Mononuclear cell (primary cell): Measurements from ENCODE around the gene MRPS6. TPM values are rescaled to one million over a fixed set of nuclear protein-coding genes. Genes with fewer than 3 reads are reported as not detected.

Experiments used
- H3K27me3 ChIP-seq: 2 replicates; pipeline ENCODE4 v1.6.0; 2011; ENCODE audit warnings: low read length, control low read depth; ENCODE audit not compliant: insufficient read depth
- H3K4me1 ChIP-seq: 2 replicates; pipeline ENCODE4 v1.5.1; 2011; ENCODE audit warnings: mild to moderate bottlenecking, low read length, control low read depth; ENCODE audit not compliant: insufficient read depth
- H3K4me3 ChIP-seq: 2 replicates; pipeline ENCODE4 v1.5.1; 2011; ENCODE audit warnings: mild to moderate bottlenecking, low read length, moderate library complexity
- H3K9me3 ChIP-seq: 2 replicates; pipeline ENCODE4 v1.5.1; 2011; ENCODE audit warnings: low read depth, mild to moderate bottlenecking, control low read depth, low read length
- total RNA-seq: library from RNA; depleted of rRNA; stranded (reverse); fragments of >200 nt; gene quantifications from one replicate; pipeline ENCODE4 v1.2.3, GENCODE V29; 2012

Gene MRPS6
- total RNA-seq, 1 donor: 5.4 TPM

DNA sequence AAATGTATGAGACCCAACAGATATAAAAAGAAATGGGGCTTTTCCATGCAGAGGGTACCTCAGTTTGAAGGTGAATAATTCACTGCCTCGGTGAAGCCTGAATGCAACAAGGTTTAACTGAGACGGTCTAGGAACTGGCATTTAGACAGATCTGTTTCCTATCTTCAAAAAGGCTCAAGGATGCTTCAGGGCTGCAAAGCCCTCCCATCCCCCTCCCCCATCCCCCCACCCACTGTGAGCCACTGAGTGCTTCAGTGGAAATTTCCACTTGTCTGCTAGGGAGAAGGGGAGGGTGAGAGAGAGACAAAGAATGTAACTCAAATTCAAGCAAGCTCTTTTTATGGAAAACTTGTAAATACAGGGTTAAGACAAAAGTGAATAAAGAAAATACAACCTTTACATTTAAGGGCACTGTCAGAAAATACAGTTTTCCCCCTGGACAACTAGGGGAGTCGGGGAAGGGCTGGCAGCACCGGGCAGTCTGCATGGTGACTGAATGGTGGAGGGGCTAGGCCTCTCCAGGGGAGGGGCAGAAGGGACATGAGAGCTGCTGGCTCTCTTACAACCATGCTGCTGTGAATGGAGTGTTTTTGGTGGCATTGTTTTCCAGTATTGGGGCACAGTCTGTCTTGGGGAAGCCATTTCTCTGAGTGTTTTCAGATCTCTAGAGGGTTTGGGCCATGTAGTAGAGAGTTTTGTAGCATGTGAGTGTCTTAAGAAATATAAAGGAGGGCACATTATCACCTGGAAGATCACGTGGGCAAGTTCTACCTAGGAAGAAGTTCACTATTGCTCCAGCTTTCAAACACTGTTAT is 56.7 kb downstream of the MRPS6 start:
- no peak overlapping the region for H3K4me3 ChIP-seq
- peaks cover 48% of the 10 kb centered on the region for H3K4me1 ChIP-seq
- H3K27me3 ChIP-seq: no peaks in the 10 kb centered on the region
- no peaks in the 10 kb centered on the region for H3K9me3 ChIP-seq

DNA sequence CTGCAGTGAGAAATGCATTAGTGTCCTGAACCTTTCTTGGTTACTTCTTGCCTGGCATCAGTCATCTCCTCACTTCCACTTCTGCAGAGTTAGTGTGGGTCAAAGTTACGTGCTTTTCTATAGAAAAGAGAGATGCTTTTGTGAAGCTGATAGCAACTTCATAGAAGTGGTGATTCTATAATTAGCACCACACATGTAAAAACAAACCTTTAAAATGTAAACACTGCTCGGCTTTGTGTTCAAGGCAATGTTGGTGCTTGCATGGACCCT is 57.3 kb downstream of the MRPS6 start:
- Histone ChIP-seq H3K4me1 (peaks cover 48% of the 10 kb centered on the region), H3K27me3 (no peaks in the 10 kb centered on the region), H3K9me3 (no peaks in the 10 kb centered on the region), H3K4me3 (no peak overlapping the region)

DNA sequence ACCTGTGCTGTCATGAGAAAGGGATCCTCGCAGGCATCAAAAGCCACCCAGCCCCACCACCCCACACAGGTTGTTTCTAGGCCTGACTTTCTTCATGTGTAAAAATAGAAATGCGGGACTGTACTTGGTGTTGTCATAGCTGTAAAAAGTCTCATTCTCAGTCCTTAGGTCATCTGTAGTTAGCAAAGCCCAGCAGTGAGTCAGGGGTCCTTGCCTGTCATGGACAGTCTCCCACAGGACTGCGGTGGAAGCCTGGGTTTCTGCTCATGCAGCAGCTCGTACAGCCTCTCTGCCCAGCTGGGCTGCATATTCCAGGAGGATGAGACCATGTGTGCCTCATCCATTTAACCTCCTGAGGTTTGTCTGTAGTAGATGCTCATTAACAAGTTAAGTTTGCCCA is 58.2 kb downstream of the MRPS6 start:
- Histone ChIP-seq H3K4me1 (peaks cover 48% of the 10 kb centered on the region), H3K27me3 (no peaks in the 10 kb centered on the region), H3K9me3 (no peaks in the 10 kb centered on the region), H3K4me3 (no peak overlapping the region)

- no peaks in the 10 kb centered on the region for H3K27me3 ChIP-seq
- H3K4me3 ChIP-seq: no peak overlapping the region
- peaks cover 48% of the 10 kb centered on the region for H3K4me1 ChIP-seq
- H3K9me3 ChIP-seq: peaks cover 5% of the 10 kb centered on the region
Observed at GRCh38 chr21:34132202-34132601, 58.8 kb downstream of the MRPS6 start.

DNA sequence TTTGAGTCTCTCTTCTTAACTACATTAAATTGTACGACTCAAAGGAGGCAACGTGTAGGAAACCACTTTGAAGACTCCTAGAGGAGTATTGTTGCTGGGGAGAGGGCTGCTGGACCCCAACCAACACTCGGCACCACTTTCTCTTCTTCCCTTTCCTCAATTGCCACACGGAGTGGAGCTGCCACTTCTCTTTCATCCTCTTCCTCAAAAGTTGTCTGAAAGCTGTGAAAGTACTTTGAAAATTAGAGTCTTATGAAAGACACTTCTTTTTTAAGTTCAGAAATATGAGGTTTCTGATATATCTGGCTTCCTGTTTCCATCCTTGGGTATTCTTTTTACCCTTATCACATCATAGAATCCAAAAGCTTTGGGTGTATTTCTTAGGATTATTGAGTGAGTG is 59.5 kb downstream of the MRPS6 start:
- no peaks in the 10 kb centered on the region for H3K27me3 ChIP-seq
- H3K4me3 ChIP-seq: no peak overlapping the region
- H3K9me3 ChIP-seq: peaks cover 6% of the 10 kb centered on the region
- peaks cover 48% of the 10 kb centered on the region for H3K4me1 ChIP-seq

DNA sequence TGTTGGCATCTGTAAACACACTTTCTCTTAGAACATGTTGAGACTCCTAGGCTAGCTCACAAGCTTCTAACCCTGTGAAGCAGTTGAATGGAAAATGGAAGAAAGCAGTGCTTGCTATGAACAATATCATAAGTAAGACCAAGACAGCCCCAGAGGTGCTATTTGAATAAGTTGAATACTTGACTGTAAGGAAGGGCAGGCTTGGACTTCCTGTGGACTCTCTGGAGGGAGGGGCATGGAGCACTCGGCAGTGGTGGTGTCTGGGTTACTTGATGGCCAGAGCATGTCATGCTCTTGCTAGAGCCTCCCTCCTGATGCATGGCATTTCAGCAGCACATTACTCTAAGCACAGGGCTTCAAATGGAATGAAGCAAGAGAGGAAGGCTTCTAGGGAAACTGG is 60.0 kb downstream of the MRPS6 start:
- Histone ChIP-seq H3K9me3 (peaks cover 6% of the 10 kb centered on the region), H3K4me1 (peaks cover 48% of the 10 kb centered on the region), H3K4me3 (no peak overlapping the region), H3K27me3 (no peaks in the 10 kb centered on the region)

DNA sequence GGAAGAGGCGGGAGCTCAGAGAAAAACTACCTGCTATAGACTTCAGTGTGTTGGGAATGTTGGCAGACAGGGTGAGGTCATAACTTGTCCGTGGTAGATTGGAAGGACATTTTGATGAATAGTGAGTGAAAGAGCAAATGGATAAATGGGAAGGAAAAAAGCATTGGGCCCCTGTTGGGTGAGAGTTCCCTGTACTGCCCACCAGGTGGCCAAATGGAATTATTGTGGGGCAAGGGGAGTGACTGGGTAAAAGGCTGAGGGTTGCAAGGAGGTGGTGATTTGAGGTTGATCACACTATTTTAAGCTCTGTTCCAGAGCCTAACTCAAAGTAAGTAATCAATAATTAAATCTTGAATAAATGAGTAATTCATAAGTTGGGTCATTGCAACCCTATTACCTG is 60.4 kb downstream of the MRPS6 start:
- Histone ChIP-seq H3K4me1 (peaks cover 48% of the 10 kb centered on the region), H3K27me3 (no peaks in the 10 kb centered on the region), H3K9me3 (peaks cover 6% of the 10 kb centered on the region), H3K4me3 (no peak overlapping the region)

DNA sequence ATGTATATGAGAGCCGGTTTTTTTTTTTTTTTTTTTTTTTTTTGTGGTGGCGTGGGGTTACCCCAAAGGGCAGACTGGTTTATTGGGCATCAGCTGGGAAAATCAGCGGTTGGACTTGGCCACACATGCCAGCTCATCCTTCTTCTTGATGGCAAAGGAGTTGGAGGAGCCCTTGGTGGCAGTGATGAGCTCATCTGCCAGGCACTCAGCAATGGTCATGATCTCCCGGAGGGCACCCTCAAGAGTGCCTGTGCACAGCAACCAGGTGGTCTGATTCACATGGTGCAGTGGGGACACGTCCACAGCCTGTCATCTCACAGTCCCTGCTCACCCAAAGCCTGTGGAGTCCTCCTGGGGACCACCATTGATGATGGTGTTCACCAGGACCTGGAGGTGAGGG is 62.0 kb downstream of the MRPS6 start:
- Histone ChIP-seq H3K4me3 (no peak overlapping the region), H3K27me3 (no peaks in the 10 kb centered on the region), H3K4me1 (peaks cover 38% of the 10 kb centered on the region), H3K9me3 (peaks cover 6% of the 10 kb centered on the region)

- H3K27me3 ChIP-seq: no peaks in the 10 kb centered on the region
Observed at GRCh38 chr21:34141373-34141772, 68.0 kb downstream of the MRPS6 start.

GRCh38 chr21:34143685-34144182 is 70.4 kb downstream of the MRPS6 start:
- Histone ChIP-seq H3K4me1 (no peaks in the 10 kb centered on the region), H3K4me3 (no peak overlapping the region), H3K9me3 (no peaks in the 10 kb centered on the region), H3K27me3 (no peaks in the 10 kb centered on the region)

More at GRCh38 chr21:34141373-34141772, 68.0 kb downstream of the MRPS6 start:
- Histone ChIP-seq H3K9me3 (peaks cover 6% of the 10 kb centered on the region), H3K4me1 (no peaks in the 10 kb centered on the region), H3K4me3 (no peak overlapping the region)

DNA sequence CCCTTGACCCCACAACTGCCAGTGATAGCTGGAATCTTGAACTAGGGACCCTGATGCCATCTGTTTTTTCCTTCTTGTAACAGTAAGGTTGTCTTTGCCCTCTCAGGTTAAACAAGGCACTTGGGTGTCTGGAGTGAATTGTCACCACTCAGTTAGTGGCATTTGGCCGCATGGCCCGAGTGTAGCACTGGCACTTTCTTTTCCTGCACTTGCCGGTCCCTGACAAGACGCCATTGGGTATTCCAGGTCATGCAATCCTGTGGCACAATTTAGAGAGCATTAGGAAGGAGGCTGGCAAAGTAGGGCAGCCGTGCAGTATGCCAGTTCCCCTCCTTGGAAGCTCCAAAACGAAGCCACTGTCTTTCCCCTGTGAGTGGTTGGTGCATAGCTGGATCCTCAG is 70.8 kb downstream of the MRPS6 start:
- no peaks in the 10 kb centered on the region for H3K9me3 ChIP-seq
- no peak overlapping the region for H3K4me3 ChIP-seq
- no peaks in the 10 kb centered on the region for H3K27me3 ChIP-seq
- no peaks in the 10 kb centered on the region for H3K4me1 ChIP-seq

GRCh38 chr21:34147792-34148418 is 74.5 kb downstream of the MRPS6 start:
- Histone ChIP-seq H3K4me3 (no peak overlapping the region), H3K9me3 (no peaks in the 10 kb centered on the region), H3K4me1 (no peaks in the 10 kb centered on the region), H3K27me3 (no peaks in the 10 kb centered on the region)

GRCh38 chr21:34148419-34148804 is 75.0 kb downstream of the MRPS6 start:
- no peaks in the 10 kb centered on the region for H3K9me3 ChIP-seq
- H3K4me1 ChIP-seq: no peaks in the 10 kb centered on the region
- no peaks in the 10 kb centered on the region for H3K27me3 ChIP-seq
- no peak overlapping the region for H3K4me3 ChIP-seq

GRCh38 chr21:34148826-34149558 is 75.6 kb downstream of the MRPS6 start:
- no peaks in the 10 kb centered on the region for H3K9me3 ChIP-seq
- H3K27me3 ChIP-seq: no peaks in the 10 kb centered on the region
- no peak overlapping the region for H3K4me3 ChIP-seq
- H3K4me1 ChIP-seq: no peaks in the 10 kb centered on the region

- H3K4me3 ChIP-seq: no peak overlapping the region
- H3K4me1 ChIP-seq: no peaks in the 10 kb centered on the region
- H3K27me3 ChIP-seq: no peaks in the 10 kb centered on the region
- no peaks in the 10 kb centered on the region for H3K9me3 ChIP-seq
Observed at GRCh38 chr21:34152500-34152899, 79.1 kb downstream of the MRPS6 start.
